GM18858 (cell line): Measurements from ENCODE around the gene DGCR2.
"Not testable (repeated sequence)": the region's sequence is repeated elsewhere in the genome, so short reads cannot be mapped to it uniquely, and the experiment has no call there.

Experiments
- ATAC-seq: cut with Tn5 transposase; IDR thresholded peaks from one replicate; pipeline ENCODE4 v1.9.1; 2021; ENCODE audit not compliant: unreplicated experiment

Gene DGCR2

GRCh38 chr22:19043121-19044085 lies 78.8 kb downstream of the DGCR2 start:
- no peak for ATAC-seq

GRCh38 chr22:19042285-19043120 lies 79.7 kb downstream of the DGCR2 start:
- ATAC-seq, result no peak

- no peak for ATAC-seq
Observed at GRCh38 chr22:19041704-19042074, 80.5 kb downstream of the DGCR2 start.

GRCh38 chr22:19040888-19041703 lies 81.1 kb downstream of the DGCR2 start:
- ATAC-seq, result no peak

GRCh38 chr22:19040391-19040861 lies 81.8 kb downstream of the DGCR2 start:
- no peak for ATAC-seq

GRCh38 chr22:19039796-19040280 lies 82.4 kb downstream of the DGCR2 start:
- ATAC-seq, result no peak

- no peak for ATAC-seq
Observed at GRCh38 chr22:19039448-19039780, 82.8 kb downstream of the DGCR2 start.

- no peak for ATAC-seq
Observed at GRCh38 chr22:19038728-19039447, 83.3 kb downstream of the DGCR2 start.

- no peak for ATAC-seq
Observed at GRCh38 chr22:19038164-19038546, 84.1 kb downstream of the DGCR2 start.

GRCh38 chr22:19037282-19038163 lies 84.7 kb downstream of the DGCR2 start:
- ATAC-seq, result no peak

GRCh38 chr22:19036523-19037273 lies 85.5 kb downstream of the DGCR2 start:
- ATAC-seq, result no peak

GRCh38 chr22:19036229-19036522 lies 86.0 kb downstream of the DGCR2 start:
- ATAC-seq, result no peak

GRCh38 chr22:19035474-19036228 lies 86.6 kb downstream of the DGCR2 start:
- ATAC-seq, result no peak

- ATAC-seq, result not testable (repeated sequence)
Observed at GRCh38 chr22:19035126-19035473, 87.1 kb downstream of the DGCR2 start.

GRCh38 chr22:19034724-19035120 lies 87.5 kb downstream of the DGCR2 start:
- ATAC-seq, result not testable (repeated sequence)

- ATAC-seq, result not testable (repeated sequence)
Observed at GRCh38 chr22:19034031-19034723, 88.0 kb downstream of the DGCR2 start.

GRCh38 chr22:19033568-19033905 lies 88.7 kb downstream of the DGCR2 start:
- not testable (repeated sequence) for ATAC-seq
